Measurements from ENCODE around the gene FHIT.
A peak's percentile ranks its signal among the peaks of the same experiment; 100 is the strongest.

- TF ChIP-seq CTCF (IDR thresholded peaks at IDR 0.05; ENCODE audit: low read depth, low read length, missing input control) (no peak), MAX (IDR thresholded peaks at IDR 0.05) (no peak), REST (IDR thresholded peaks at IDR 0.05) (no peak), TAF1 (conservative IDR thresholded peaks at IDR 0.05) (no peak), HNF4A (conservative IDR thresholded peaks at IDR 0.05) (peak; percentile 63 to 79), SP1 (IDR thresholded peaks at IDR 0.05) (no peak)
Measured at GRCh38 chr3:61173676-61174075, 77.6 kb downstream of the FHIT start.

Data from liver (tissue), 3 donors.